DMS53 (cell line): ENCODE results near the gene ENTPD8.
"Not testable (repeated sequence)": the region's sequence is repeated elsewhere in the genome, so short reads cannot be mapped to it uniquely, and the experiment has no call there.

ENCODE experiments used
- DNase-seq: peaks from one replicate; lab custom pipeline; 2025; lab: John Stamatoyannopoulos, UW

The ENTPD8 gene

DNA sequence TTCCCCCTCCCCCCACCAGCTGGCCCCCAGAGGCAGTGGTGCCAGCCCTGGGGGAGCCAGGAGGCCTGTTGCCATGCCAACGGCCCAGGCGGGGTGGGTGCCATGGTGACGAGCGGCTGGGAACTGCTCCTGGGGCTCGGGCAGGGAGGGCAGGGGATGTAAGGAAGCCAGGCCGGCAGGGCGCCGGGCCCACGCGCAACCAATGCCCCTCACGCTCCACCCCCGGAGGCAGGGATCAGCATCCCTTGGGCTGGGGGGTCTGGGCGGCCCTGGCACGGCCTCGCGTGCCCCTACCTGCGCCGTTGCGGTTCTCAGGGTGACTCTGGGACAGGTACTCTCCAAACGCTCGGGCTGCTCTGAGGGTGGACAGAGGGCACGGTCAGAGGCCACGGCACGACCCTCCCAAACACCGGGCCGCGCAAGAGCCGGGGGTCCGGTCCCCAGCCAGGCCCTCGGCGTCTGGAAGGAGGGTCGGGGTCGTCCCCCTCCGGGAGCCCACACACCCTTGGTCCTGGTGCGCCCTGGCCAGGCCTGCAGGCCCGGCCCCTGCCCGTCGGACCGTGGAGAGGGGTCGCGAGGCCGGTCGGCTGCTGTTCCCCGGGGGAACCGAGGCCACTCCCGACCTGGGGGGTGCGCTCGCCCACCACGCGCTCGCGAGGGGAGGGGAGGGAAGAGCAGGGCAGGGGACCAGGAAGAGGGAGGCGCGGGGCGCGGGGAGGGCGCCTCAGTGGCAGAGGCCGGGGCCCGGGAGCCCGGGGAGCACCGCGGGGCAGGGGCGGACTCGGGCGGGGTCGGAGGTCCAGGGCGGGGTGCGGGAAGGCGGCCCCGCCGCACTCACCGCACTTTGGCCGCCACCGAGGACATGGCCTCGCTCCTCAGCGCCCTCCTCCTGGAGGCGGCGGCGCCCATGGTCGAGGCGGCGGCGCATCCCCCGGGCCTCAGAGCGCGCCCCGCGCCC lies 17.3 kb upstream of the ENTPD8 start:
- peak; percentile 67 for DNase-seq

- DNase-seq: no peak
These were observed 16.4 kb upstream of the ENTPD8 start for GRCh38 chr9:137457406-137458193.

- DNase-seq: no peak
These were observed 15.8 kb upstream of the ENTPD8 start for GRCh38 chr9:137456864-137457405.

- DNase-seq: no peak
These were observed 15.1 kb upstream of the ENTPD8 start for GRCh38 chr9:137456061-137456863.

DNA sequence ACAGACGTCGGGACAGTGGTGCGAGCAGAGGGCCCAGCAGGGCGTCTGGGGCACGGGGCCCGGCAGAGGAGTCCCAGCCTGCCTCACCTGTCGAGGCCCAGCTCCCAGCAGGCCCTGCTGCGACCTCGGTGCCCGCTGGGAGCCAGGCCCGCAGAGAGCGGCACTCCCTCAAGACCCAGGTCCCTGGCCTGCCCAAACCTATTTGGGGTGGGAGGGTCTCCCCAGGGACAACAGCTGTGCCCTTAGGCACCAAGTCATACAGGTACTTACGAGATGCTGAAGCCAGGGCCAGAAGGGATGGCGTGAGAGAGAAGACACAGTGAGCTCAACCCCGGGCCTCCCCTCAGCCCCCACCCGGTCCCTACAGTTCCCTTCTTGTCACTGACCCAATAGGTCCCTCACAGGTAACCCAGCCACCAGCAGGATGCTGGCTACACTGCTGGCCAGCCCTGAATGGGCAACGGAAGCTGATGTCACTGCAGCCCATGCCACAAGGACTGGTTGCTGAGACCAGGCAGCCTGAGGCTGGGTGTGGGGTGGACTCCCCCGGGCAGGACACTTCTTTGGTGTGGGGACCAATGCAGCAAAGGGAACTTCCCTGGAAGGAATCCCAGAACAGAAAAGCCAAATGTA lies 14.3 kb upstream of the ENTPD8 start:
- DNase-seq: no peak

DNA sequence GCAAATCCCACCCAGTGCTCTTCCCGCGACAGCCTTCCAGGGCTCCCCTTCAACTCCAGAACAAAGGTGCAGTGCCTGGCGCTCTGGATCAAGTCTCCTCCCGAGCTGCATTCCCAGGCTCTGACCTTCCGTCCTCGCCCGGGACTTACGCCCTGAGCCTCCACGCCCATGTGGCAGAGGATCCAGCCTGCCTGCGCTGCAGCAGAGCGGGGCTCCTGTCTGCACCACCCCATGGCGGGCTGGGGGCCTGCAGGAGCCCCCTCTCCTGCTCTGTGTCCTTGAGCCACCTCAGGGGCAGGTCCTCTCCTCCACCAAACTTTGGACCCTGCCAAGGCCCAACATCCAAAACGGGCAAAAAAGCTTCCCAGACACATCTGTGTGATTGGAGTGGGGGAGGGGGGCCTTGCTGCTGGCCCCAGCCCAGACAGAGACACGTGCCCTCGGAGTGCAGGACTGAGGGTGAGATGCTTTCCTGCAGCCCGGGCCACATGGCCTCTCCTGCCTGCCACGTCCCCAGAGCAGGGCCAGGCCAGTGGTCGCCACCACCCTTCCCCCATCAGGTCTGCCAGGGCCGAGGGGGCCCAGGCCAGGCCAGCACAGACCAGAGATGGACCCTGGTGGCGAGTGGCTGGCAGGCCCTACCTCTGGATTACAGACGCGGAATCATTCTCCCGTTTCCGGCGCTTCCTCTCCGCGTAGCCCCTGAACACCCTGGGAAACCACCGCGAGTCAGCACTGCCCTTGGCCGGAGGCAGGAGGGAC lies 13.6 kb upstream of the ENTPD8 start:
- DNase-seq: no peak

DNA sequence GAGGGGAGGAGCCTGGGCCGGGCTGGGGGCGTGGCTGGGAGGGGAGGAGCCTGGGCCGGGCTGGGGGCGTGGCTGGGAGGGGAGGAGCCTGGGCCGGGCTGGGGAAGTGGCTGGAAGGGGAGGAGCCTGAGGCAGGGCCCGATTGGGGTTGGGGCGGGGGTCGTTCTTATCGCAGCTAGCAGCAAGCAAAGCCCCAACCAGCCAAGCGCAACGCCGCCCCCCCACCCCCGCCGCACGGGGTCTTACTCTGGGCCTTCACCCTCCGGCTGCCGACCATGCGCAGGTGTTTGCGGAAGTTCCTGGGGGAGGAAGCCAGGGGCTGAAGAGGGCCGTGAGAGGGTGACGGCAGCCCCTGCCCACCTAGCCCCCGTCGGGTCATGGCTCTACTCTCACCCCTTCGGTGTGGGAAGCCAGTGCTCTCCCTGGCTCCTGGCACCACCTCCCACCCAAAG lies 13.0 kb upstream of the ENTPD8 start:
- DNase-seq: no peak

DNA sequence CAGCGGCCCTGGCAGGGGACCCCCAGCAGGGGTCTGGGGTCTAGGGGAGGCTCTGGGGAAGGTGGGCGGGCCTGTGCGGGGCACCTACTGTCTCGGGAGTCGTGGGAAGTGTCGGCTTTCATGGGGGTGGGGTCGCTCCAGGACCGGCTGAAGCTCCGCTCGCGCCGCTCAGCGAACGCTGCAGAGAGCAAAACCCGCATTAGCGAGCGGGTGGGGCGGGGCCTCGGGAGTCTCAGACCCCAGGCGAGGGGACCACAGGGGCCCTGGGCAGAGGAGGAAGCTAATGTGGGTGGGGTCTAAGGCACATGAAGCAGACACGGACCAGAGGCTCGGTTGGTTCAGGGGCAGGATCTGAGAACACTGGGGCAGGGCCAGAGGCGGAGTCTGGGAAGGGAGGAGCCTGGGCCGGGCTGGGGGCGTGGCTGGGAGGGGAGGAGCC lies 12.5 kb upstream of the ENTPD8 start:
- peak; percentile 55 for DNase-seq

DNA sequence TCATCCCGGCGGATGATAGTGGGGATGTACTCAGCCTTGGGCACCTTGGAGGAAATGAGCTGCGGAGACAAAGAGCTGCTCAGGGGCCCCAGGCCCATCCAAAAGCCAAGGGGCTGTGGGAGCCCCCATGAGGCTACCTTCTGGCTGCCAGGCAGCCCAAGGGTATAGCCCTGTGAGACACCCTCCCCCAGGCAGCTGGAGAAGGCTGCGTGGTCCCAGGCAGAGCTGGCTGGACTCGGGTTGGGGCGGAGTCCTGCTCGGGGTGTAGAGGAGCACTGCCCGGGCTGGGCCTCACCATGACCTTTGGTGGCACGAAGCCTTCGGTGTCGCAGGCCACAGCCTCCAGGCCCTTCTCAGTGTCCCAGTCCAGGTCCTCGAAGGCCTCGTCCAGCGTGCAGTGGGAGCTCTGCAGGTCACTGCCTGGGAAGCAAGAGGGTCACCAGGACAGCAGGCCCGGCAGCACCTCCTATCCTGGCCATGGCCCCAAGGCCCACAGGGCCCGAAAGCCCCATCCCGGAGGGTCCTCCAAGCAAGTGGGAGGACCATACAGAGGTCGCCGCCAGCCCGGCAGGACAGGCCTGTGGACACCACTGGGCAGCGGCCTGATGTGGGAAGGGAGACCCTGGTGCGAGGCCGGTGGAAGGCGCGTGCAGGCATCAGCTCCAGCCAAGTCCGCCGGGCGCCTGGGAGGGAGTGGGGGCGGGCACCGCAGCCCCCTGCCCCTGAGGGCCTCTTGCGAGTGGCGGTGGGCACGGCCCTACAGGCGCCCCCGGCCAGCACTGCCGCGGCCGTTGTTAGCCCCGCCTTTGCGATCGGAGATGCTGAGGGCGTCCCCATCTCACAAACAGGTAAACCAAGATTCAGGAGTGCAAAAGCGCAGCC lies 11.8 kb upstream of the ENTPD8 start:
- no peak for DNase-seq

GRCh38 chr9:137452006-137452760 lies 11.0 kb upstream of the ENTPD8 start:
- no peak for DNase-seq

GRCh38 chr9:137451264-137452005 lies 10.3 kb upstream of the ENTPD8 start:
- DNase-seq: not testable (repeated sequence)

DNA sequence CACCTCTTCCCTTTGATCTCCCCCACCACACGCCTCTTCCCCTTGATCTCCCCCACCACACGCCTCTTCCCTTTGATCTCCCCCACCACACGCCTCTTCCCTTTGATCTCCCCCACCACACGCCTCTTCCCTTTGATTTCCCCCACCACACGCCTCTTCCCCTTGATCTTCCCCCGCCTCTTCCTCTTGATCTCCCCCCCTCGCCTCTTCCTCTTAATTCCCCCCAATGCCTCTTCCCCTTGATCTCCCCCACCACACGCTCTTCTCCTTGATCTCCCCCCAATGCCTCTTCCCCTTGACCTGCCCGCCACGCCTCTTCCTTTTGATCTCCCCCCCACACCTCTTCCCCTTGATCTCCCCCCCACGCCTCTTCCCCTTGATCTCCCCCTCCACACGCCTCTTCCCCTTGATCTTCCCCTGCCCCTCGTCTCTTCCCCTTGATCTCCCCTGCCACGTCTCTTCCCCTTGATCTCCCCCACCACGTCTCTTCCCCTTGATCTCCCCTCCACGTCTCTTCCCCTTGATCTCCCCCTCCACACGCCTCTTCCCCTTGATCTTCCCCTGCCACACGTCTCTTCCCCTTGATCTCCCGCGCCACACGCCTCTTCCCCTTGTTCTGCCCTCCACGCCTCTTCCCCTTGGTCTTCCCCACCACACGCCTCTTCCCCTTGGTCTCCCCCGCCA lies 9.5 kb upstream of the ENTPD8 start:
- DNase-seq: not testable (repeated sequence)

GRCh38 chr9:137449931-137450538 lies 8.9 kb upstream of the ENTPD8 start:
- DNase-seq: no peak

- DNase-seq: no peak
These were observed 8.1 kb upstream of the ENTPD8 start for GRCh38 chr9:137449081-137449844.

DNA sequence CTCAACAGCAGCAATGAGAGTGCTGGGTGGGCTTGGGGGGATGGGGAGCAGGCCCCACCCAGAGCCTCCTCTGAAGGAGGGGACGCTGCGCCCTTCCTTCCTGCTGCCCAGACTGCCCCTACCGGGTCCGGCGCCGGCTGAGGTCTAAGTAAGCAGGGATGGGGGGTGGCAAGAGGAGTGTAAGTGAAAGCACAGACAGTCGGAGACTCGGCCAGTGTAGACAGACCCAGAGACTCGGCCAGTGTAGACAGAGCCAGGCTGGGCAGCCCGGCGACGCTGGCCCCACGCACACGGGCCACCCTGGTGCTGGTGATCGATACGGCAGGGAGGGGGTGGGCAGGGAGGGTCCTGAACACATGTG lies 7.4 kb upstream of the ENTPD8 start:
- no peak for DNase-seq
